Ammon's horn (tissue), 1 donor: ENCODE data around the gene OSBPL7.
A peak's percentile ranks its signal among the peaks of the same experiment; 100 is the strongest.

Source experiments
- DNase-seq: peaks from one replicate; pipeline ENCODE4 v3.0.0-alpha.2; 2016; ENCODE audit warnings: low spot score

Gene OSBPL7

GRCh38 chr17:47821424-47822391 lies at the start of gene OSBPL7:
Gene OSBPL7 (minus strand): TSS chr17:47821794. CDS start chr17:47820278, 1,516 bp downstream.
- DNase-seq, result peak; percentile 91

GRCh38 chr17:47871048-47871447 lies 49.5 kb upstream of the OSBPL7 start:
- no peak for DNase-seq

- DNase-seq, result no peak
Observed at GRCh38 chr17:47870056-47870455, 48.5 kb upstream of the OSBPL7 start.

- DNase-seq, result no peak
Observed at GRCh38 chr17:47869114-47869513, 47.5 kb upstream of the OSBPL7 start.

- DNase-seq, result no peak
Observed at GRCh38 chr17:47867813-47868533, 46.4 kb upstream of the OSBPL7 start.

GRCh38 chr17:47866941-47867340 lies 45.3 kb upstream of the OSBPL7 start:
- DNase-seq, result no peak

GRCh38 chr17:47864791-47865216 lies 43.2 kb upstream of the OSBPL7 start:
- no peak for DNase-seq

GRCh38 chr17:47862621-47863440 lies 41.2 kb upstream of the OSBPL7 start:
- DNase-seq, result no peak

- no peak for DNase-seq
Observed at GRCh38 chr17:47860386-47860785, 38.8 kb upstream of the OSBPL7 start.

- DNase-seq, result no peak
Observed at GRCh38 chr17:47857551-47858455, 36.2 kb upstream of the OSBPL7 start.

GRCh38 chr17:47856830-47857229 lies 35.2 kb upstream of the OSBPL7 start:
- DNase-seq, result no peak

- no peak for DNase-seq
Observed at GRCh38 chr17:47855737-47856136, 34.1 kb upstream of the OSBPL7 start.

GRCh38 chr17:47853616-47854015 lies 32.0 kb upstream of the OSBPL7 start:
- DNase-seq, result no peak

- DNase-seq, result no peak
Observed at GRCh38 chr17:47852113-47852949, 30.7 kb upstream of the OSBPL7 start.

GRCh38 chr17:47851764-47852112 lies 30.1 kb upstream of the OSBPL7 start:
- DNase-seq, result no peak

GRCh38 chr17:47850692-47851573 lies 29.3 kb upstream of the OSBPL7 start, which contains the start of gene SP6:
Gene SP6 (minus strand): TSS chr17:47851163. CDS start chr17:47848429, 2,734 bp downstream.
- DNase-seq, result no peak

GRCh38 chr17:47850373-47850691 lies 28.7 kb upstream of the OSBPL7 start:
- no peak for DNase-seq

GRCh38 chr17:47848198-47848513 lies 26.6 kb upstream of the OSBPL7 start:
- no peak for DNase-seq
